NCI-H128 (cell line): ENCODE results near the gene DTX3.

ENCODE experiments used
- DNase-seq: peaks from one replicate; lab custom pipeline; 2025; ENCODE audit not compliant: unreplicated experiment; lab: John Stamatoyannopoulos, UW

The DTX3 gene

DNA sequence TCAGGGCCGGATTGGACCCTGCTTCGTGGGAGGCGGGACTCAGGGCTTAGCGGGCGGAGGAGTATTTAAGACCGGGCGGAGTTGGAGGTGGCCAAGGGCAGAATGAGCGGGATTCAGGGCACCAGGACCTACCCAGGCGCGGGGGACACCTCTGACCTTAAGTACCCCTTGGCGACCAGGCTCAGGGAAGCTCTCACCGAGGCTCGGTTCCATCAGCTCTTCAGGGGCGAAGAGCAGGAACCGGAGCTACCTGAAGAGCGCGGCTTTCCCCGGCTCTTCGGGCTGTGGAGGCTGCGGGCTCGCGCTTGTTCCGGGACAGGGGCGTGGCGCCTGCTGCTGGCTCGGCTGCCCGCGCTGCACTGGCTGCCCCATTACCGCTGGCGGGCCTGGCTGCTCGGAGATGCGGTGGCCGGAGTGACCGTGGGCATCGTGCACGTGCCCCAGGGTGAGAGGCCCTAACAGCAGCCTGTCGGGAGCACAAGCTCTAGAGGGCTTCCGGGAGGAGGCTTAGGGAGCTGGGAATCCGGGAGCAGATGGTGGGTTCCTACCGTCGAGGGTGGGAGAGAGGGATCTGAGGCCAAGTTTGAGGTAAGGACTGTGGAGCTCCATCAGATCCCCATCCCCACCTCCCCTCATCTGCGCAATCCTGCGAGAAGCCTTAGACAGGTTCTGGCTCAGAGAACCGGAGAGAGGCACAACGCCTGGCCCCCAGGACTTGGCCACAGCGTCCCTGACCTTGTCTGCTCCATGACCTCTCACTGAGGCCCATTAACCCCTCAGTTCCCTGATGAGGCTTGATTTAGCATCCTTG lies 15.0 kb downstream of the DTX3 start:
- no peak for DNase-seq

DNA sequence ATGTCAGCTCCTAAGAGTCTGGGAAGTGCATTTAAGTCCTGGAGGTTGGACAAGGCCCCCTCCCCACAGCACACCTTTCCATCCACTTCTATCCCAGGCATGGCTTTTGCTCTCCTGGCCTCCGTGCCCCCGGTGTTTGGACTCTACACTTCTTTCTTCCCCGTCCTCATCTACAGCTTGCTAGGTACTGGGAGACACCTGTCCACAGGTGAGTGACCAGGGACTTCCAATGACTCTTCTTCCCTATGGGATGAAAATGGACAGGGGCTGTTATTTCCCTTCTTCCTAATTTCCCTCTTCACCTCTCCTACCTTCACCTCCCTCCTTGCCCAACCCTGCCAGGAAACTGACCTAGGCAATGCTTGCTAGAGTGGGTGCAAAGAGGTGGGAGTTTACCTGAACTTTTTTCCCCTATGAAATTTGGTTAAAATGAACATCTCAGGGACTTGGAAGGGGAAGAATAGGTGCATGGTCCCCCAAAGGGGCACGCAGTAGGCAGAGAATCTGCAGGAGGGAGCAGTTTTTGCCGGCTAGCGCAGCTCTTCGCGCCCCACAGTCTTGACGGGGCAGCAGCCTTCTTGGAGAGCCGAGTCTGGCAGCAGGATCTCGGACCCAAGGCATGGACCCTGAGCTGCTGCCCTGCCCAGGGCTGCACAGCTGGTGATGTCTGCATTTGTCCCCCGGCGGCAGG lies 15.8 kb downstream of the DTX3 start:
- no peak for DNase-seq

DNA sequence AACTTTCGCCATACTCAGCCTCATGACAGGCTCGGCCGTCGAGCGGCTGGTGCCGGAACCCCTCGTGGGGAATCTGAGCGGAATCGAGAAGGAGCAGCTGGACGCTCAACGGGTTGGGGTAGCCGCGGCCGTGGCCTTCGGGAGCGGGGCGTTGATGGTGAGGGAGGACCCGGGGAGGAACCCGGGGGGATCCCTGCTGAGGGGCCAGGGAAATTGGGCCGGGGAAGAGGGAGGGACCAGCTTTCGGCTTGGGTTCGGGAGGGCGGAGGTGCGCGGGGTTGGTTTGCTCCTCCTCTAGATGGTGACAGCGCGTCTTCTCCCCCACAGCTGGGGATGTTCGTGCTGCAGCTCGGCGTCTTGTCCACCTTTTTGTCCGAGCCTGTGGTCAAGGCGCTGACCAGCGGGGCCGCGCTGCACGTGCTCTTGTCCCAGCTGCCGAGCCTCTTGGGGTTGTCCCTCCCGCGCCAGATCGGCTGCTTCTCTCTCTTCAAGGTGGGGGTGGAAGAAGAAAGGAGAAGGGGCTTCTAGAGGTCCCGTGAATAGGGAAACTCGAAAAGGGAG lies 16.4 kb downstream of the DTX3 start:
- DNase-seq, result no peak

DNA sequence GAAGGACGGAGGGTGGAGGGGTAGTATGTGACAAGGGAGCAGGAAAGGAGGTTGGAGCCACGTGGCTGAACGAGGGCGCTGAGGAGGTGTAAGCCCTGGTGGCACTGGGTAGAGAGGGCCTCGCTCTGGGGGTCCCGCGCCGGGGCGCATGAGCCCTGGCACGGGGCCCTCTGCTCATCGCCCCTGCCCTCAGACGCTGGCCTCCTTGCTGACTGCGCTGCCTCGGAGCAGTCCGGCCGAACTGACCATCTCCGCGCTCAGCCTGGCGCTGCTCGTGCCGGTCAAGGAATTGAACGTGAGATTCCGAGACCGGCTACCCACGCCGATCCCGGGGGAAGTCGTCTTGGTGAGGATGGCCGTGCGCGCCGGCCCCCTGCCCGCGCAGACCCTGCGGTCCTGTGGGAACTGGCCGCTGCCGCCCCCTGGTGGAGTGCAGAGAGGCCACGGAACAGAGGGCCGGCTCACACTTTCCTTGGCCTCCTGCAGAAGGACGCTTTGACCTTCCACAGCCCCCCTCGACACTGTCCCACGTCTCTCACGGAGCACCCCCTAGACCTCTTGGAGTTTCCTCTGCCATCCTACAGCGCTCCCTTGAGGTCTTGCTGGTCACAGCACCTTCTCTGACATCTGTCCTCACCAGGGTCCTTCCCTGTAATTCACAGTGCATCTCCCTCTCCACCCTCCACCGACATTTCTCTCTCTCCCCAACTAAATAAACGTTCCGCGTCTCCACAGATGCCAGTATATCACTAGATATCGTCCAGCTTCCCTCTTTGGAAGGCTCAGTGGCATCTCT lies 17.1 kb downstream of the DTX3 start:
- DNase-seq, result no peak

DNA sequence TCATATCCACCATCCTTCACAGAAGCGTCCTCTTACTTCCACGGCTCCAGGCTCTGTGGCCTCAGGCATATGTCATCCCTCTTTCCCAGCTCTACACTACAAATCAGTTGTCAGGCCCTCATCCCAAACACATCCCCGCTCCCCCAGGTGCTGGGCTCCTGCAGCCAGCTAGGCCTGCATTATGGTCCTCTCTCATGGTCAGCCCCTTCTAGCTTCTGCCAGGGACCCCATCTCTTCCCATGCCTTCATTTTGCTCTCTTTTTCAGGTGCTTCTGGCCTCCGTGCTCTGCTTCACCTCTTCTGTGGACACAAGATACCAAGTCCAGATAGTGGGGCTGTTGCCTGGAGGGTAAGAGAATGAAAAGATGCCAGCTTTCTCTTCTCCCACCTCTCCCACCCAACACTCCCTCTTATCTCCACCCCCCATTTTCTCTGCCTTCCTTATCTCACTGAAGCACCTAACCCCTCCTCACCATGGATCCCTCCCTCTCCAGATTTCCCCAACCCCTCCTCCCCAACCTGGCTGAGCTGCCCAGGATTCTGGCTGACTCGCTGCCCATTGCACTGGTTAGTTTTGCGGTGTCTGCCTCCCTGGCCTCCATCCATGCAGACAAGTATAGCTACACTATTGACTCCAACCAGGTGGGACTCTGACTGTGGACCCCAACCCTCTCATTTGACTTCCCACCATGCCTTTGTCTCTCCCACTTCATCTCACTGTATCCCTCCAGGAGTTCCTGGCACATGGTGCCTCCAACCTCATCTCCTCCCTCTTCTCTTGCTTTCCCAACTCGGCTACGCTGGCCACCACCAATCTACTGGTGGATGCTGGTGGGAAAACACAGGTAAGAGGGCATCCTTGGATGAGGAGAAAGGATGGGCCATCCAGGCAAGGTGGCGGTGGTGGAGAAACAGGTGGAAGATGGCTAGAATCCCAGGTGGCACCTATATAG lies 17.9 kb downstream of the DTX3 start:
- no peak for DNase-seq

DNA sequence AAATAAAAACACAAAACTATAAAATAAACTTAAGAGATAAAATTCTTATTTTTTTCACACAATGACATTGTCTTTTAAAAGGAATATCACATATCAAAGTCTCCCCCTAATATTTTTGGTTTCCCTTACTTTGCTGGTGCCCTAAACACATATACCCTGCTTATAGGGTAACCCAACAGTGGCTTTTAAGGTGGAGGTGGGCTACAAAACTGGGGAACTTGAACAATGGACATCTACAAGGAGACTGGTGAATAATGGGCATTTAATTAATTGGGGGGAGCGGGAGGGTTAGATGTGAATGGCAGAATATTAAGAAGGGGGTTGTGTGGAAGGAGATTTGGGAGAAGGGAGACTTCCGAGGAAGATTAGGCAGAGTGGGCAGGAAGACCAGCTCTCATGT lies 18.8 kb downstream of the DTX3 start:
- DNase-seq, result no peak

DNA sequence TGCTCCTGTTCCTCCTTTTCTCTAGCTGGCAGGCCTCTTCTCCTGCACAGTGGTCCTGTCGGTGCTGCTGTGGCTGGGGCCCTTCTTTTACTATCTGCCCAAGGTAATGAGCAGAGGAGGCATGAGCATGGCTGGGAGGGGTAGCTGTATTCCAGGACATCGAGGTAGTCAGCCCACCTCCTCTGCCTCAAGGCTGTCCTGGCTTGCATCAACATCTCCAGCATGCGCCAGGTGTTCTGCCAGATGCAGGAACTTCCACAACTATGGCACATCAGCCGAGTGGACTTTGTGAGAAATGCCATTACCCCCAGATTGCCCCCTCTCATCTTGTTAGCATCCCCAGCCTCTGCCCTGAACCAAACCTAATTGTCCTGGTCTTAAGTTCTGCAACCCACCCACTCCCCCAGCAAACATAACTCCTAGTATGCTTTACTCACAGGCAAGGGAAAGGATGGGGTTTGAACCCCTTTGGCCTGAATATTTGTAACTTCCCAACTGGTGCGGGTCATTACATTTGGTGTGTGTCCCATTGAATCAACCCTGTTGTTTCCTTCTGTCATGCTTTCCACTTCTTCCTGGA lies 19.3 kb downstream of the DTX3 start:
- DNase-seq, result no peak

DNA sequence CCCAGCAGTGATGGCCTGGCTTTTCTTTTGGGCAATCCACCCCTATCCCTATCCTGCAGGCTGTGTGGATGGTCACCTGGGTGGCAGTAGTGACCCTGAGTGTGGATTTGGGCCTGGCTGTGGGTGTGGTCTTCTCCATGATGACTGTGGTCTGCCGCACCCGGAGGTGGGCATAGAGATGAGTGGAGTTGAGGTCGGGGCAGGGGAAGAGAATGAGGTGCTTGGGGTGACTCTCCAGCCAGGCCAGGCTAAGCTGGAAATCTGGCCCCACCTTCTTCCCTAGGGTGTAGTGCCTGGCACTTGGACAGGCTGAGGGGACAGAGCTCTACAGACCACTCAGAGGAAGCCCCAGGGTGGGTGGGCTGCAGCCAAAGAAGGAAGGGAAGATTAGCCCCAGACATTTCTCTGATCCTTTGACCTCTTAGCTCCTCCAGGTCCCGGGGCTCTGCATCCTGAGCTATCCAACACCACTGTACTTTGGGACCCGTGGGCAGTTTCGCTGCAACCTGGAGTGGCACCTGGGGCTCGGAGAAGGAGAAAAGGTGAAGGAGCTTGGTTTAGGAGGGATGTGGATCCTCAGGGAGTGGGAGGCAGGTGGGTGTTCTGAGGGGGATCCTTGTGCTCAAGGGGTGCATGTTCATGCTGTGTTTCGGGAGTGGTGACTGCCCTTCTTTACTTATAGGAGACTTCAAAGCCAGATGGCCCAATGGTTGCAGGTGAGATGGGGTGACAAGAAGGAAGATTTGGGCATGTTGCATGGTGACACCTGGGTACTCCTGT lies 20.0 kb downstream of the DTX3 start:
- no peak for DNase-seq

DNA sequence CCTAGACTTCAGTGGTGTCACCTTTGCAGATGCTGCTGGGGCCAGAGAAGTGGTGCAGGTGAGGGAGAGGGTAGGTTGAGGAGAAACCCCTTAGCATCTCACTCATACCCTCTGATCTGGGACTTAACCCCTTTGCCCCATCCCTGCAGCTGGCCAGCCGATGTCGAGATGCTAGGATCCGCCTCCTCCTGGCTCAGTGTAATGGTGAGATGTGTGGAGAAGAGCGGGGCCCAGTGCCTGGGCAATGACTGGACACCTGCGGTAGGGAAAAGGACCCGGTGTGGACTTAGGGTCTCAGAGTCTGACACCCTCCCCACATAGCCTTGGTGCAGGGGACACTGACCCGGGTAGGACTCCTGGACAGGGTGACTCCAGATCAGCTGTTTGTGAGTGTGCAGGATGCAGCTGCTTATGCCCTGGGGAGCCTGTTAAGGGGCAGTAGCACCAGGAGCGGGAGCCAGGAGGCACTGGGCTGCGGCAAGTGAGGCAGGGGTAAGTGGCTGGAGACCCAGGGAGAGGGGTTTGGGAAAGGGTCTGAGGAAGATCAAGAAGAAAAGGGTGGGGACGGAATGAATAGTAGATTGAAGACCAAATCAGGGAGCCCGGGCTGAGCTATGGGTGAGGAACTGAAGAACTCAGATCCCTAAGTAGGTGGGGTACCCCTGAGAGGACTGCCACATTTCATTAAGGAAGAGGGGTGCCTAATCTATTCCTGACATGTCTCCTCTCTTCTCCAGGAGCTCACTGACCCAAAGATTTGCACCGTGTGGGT lies 20.8 kb downstream of the DTX3 start:
- no peak for DNase-seq

DNA sequence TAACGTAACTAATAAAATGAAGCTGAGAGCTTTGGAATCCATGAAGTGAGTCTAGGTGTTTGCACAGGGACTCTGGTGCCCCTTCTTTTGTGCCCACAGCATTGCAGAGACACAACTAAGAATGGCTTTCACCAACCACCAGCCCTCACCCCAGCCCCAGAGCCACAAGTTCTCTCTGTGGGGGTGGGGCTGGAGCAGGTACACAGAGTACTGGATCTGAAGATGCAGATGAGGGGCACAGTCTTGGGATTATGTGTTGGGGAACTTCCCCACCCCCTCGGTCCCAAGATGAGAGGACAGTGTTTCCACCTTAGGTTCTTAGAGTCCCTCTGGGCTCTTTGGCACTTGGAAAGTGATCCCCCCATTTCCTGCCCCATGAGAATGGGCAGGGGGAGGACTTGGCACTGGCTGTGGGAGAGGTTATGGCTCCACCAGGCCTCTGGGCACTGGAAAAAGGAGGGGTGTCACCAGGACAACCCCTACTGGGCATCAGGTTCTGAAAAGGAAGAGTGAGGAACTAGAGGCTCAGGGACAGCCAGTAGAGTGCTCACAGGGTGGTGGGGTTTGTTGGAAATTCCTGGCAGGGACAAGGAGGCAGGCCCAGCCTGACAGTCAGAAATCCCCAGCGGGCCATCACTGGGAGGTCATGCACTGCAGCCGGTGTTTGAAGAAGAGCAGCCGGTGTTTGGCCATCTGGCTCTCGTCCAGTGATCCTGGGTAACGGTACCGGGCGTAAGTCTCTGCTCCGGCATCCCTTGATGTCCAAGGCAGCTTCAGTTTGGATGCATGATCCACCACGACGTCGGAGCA lies 21.7 kb downstream of the DTX3 start:
- no peak for DNase-seq

DNA sequence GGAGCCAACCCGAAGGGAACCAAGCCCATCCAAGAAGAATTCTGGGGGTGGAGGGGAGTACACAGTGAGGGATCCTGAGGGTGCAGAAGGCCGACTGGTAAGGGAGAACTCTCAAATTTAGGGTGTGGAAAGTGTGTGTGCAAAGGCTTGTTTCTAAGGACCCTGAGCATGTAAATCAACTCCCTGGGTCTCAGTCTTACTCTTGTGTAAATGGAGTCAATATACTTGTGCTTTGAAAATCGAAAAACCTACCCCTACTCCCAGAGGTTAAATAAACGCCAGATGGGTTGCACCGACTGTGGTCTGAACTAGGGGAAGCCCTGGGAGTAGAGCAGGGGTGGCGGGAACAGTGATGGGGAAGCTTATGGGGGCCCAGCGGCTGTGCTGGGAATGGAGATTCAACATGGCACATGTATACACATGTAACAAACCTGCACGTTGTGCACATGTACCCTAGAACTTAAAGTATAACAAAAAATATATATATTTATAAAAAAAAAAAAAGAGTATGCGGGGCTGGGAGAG lies 22.4 kb downstream of the DTX3 start:
- DNase-seq, result no peak

DNA sequence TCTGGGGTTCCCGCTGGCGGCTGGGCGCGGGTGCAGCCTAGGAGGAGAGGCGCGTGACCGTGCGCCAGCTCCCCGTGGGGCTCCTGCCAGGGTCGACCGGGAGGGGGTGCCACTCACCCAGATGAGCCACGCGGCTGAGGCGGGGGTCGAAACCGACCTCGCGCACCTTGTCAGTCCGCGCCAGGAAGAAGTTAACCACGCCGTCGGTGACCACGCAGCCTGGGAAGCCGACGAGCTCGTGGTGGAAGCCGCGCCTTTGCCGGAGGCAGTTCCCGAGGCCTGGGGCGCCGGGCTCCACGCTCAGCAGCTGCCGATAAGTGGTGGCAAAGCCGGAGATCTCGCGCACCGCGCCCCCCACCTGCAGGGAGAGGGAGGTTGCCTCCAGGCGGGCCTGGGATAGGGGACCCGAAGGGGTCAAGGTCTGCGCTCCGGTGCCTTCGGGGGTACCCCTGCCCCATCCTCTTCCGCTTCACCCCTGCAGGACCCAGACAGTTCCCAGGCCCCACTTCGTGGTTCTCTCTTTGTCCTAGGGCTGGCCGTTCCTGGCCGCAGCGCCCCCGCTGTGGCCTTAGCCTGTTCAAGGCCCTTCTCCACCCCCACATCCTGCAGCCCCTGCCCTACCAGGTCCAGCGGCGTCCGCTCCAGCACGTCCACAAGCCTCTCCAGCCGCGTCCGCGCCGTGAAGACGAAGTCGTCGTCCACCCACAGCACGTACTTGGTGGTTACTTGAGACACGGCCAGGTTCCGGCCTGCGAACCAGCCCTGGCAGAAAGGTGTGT lies 23.1 kb downstream of the DTX3 start:
- no peak for DNase-seq

DNA sequence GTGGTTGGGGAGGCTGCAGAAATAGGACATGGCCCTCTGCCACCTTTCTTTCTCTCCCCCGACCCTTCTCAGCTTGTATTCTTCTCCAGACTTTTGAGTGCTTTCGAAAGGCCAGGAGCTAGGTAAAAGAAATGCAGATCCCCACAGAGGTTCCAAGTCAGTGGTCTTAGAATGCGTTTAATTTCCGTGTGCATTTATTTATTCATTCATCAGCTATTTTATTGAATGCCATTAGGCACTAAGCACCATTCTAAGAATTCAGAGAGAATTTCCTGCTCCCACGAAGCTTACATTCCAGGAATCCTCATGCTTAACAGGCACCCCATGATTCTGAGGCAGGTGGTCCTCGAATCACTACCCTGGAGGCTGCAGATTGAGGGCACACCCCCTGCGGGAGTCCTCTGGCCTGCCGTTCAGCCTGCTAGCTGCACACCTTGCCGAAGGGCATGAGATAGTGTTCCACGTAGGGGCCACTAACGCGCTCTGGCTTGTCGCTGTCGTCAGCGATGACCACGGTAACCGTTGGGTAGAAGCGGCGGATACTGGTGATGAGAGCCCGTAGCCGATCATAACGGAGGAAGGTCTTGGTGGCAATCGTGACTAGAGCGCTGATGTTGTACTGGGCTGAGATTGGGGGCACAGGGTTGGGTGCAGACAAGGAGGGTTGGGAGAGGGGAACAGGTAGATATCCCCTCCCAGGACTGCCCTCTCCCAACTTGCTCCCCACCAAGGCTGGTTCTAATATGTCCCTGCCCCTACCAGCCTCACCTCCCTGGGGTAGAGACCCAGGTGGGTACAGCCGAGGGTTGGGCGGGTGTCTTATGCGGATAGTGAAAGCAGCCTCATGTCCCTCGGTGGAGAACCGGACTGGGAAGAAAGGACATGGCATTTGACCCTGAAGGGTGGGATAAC lies 23.9 kb downstream of the DTX3 start:
- DNase-seq, result no peak

DNA sequence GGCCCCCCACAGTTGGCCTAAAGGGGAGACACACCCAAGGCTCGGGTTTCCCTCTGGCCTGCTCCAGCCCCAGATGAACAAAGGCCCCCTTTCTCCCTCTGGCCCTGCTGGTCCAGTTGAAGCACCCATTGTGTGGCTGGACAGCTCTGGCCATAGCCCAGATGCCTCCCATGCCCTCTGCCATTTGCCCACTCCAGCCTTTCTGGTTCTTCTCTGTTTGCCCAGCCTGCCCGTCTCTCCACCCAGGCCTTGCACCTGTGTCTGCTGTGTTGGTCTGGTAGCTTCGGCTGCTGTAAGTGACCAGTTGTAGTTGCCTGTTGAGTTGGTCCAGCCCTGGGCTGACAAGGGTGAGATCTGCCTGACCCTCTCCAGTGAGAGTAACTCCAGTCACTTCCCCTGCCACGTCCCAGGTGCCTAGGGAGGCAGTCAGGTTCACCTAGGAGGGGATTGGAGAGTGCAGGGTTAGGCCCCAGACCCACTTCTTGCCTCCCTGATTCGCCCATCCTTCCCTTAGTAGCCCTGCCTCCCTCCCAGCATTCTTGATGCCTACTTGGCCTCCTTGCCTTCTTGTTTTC lies 25.4 kb downstream of the DTX3 start:
- DNase-seq, result no peak

DNA sequence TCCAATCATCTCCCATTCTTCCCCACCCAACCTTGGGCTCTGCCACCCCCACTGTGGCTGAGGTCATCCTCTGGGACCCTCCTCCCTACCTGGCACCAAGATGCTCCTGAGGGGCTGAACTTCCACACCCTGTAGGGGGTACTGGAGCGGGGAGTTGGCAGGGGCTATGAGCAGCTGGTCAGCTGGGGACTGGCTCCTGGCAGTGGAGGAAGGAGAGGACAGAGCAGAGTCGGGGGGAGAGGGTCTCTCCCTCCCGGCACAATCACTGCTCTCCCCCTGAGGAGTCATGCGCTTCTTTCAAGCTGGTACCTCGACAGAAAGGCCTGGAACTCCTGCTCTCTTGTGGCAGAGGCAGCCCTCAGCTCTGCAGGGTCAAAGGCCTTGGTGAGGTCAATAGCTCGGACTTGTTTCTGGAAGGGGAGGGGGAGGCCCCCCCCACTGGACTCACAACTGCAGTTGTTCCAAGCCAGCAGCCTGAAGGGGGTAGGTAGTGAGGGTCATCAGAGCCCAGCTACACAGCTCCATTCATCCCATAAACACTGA lies 26.3 kb downstream of the DTX3 start:
- DNase-seq, result no peak
